ENCODE results near the gene MAP6. TPM values are rescaled to one million over a fixed set of nuclear protein-coding genes. Genes with fewer than 3 reads are reported as not detected.

MAP6 gene
- total and polyA plus RNA-seq, 8 donors: 0.58 to 27.2 (median 3.6) TPM

DNA sequence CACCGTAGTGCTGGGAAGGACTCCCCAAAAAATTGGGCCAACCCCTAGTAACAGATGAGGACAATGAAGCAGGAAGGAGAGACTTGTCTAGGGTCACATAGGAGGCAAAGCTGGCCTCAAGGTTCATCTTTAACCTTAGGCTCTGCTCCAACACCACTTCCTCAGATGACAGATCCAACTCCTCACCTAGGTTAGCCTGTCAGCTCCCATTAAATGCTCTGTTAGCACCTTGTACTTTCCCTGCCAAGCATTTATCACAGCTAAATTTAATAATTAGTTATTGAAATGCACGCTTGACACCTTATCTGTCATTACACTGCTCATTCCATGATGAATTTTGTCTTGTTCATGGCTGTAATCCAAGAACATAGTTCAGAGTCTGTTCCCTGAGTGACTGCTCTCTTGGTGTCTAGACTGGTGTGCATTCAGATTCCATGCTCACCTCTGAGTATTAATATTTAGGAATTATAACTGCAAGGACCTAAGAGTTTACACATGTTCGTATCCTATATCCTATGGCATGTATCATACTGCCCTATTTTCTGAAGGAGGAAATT lies 18.6 kb downstream of the MAP6 start:
- no peaks in the 10 kb centered on the region for H3K27me3 ChIP-seq
- no peak for DNase-seq
- H3K4me3 ChIP-seq: no peak overlapping the region
- H3K27ac ChIP-seq: no peak overlapping the region
- peaks cover 0 to 21% (median 16%) of the 10 kb centered on the region in 4 donors for H3K4me1 ChIP-seq
- 84 to 94% (median 88%) methylated on average over 3 of the region's 3 CpGs for whole genome bisulfite sequencing, 5 donors
- H3K9me3 ChIP-seq: no peaks in the 10 kb centered on the region
- H3K36me3 ChIP-seq: no peaks in the 10 kb centered on the region
- intact Hi-C loops (cut with DNase I; ENCODE audit: low total_unique reads): no loop called here
- TF ChIP-seq POLR2A (IDR thresholded peaks at IDR 0.05) (no peak), EP300 (IDR thresholded peaks at IDR 0.05) (no peak), POLR2AphosphoS5 (IDR thresholded peaks at IDR 0.05) (no peak)
- TF ChIP-seq, protein P1, sequence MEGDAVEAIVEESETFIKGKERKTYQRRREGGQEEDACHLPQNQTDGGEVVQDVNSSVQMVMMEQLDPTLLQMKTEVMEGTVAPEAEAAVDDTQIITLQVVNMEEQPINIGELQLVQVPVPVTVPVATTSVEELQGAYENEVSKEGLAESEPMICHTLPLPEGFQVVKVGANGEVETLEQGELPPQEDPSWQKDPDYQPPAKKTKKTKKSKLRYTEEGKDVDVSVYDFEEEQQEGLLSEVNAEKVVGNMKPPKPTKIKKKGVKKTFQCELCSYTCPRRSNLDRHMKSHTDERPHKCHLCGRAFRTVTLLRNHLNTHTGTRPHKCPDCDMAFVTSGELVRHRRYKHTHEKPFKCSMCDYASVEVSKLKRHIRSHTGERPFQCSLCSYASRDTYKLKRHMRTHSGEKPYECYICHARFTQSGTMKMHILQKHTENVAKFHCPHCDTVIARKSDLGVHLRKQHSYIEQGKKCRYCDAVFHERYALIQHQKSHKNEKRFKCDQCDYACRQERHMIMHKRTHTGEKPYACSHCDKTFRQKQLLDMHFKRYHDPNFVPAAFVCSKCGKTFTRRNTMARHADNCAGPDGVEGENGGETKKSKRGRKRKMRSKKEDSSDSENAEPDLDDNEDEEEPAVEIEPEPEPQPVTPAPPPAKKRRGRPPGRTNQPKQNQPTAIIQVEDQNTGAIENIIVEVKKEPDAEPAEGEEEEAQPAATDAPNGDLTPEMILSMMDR (IDR thresholded peaks at IDR 0.05): no peak

DNA sequence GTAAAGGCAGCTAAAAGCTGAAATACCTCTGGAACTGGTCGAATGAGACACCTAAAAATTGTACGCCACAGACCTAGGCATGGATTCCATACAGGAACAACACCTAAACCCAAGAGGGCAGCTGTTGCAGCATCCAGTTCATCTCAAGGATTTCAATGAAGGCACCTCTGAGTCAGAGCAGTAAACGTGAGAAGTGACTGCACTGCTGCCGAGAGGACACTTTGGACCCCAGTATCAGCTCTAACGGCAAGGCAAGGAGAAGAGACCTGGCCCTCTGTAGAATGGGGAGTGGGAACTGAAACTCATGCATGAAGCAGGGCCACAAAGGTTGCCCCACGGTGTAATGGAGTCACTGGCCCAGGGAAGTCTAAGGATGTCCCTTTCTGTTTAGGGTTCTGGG lies 23.9 kb downstream of the MAP6 start:
- no peak overlapping the region for H3K4me3 ChIP-seq
- no peak overlapping the region for H3K27ac ChIP-seq
- intact Hi-C loops (cut with DNase I; ENCODE audit: low total_unique reads): no loop called here
- peaks cover 3 to 5% (median 4%) of the 10 kb centered on the region in 4 donors for H3K4me1 ChIP-seq
- no peaks in the 10 kb centered on the region for H3K27me3 ChIP-seq
- no peaks in the 10 kb centered on the region for H3K36me3 ChIP-seq
- TF ChIP-seq, protein P1 (IDR thresholded peaks at IDR 0.05): no peak
- TF ChIP-seq EP300 (IDR thresholded peaks at IDR 0.05): no peak
- TF ChIP-seq POLR2AphosphoS5 (IDR thresholded peaks at IDR 0.05): no peak
- TF ChIP-seq POLR2A (IDR thresholded peaks at IDR 0.05): no peak
- H3K9me3 ChIP-seq: no peaks in the 10 kb centered on the region
- WGBS, 5 donors: 67 to 77% (median 71%) methylated on average over 6 of the region's 6 CpGs
- no peak for DNase-seq

DNA sequence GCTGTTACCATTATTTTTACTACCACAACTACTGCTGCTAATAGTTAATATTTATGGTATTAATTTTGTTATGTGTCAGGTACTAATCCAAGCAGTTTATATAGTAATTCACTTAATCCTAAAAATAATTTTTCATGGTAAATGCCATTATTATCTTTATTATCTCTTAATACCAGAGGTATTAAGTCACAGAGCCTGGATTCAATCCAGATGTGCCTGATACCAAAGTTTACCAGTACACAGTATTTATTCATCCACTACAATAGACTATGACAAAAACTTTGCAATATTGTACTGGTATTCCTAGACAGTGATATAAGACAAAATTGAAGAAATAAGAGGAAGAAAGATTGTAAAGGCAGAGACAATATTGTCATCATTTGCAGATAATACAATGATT lies 24.5 kb downstream of the MAP6 start:
- Histone ChIP-seq H3K4me3 (no peak overlapping the region), H3K4me1 (peaks cover 7 to 11% (median 9%) of the 10 kb centered on the region in 4 donors), H3K9me3 (no peaks in the 10 kb centered on the region), H3K27me3 (no peaks in the 10 kb centered on the region), H3K27ac (no peak overlapping the region), H3K36me3 (no peaks in the 10 kb centered on the region)
- DNase-seq: no peak
- intact Hi-C loops (cut with DNase I; ENCODE audit: low total_unique reads): no loop called here
- TF ChIP-seq EP300 (IDR thresholded peaks at IDR 0.05) (no peak), POLR2A (IDR thresholded peaks at IDR 0.05) (no peak), POLR2AphosphoS5 (IDR thresholded peaks at IDR 0.05) (no peak)
- TF ChIP-seq, protein P1 (IDR thresholded peaks at IDR 0.05): no peak

DNA sequence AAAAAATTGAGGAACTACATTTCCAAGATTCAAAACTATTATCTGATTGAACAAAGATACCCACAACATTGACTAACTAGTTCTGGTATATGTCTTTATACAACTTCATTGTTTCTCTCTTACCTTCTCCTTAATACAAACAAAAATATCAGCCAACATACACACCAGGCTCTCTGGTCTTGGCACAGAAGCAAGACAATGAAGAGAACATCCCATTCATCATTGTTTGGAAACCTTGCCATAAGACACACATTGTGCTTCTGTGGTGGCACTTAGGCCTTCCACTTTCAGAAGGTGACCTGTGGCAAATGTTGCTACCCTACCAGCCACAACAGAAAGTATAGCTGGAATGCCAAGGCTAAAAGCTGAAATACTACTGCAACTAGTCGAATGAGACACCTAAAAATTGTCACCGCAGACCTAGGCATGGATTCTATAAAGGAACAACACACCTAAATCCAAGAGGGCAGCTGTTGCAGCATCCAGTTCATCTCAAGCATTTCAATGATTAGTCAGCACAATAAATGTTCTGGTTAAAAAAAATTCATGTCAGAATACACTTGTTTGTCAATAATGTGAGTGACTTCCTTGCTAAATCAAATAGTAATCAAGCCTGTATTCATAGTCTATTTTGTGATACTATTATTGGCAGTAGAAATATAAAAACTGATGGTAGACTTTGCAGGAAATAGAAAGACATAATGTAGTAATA lies 26.3 kb downstream of the MAP6 start:
- intact Hi-C loops (cut with DNase I; ENCODE audit: low total_unique reads): no loop called here
- 86 to 97% (median 88%) methylated on average over 2 of the region's 2 CpGs for WGBS, 5 donors
- no peaks in the 10 kb centered on the region for H3K36me3 ChIP-seq
- H3K4me3 ChIP-seq: no peak overlapping the region
- TF ChIP-seq, protein P1 (IDR thresholded peaks at IDR 0.05): no peak
- no peak for TF ChIP-seq EP300 (IDR thresholded peaks at IDR 0.05)
- no peak for TF ChIP-seq POLR2AphosphoS5 (IDR thresholded peaks at IDR 0.05)
- TF ChIP-seq POLR2A (IDR thresholded peaks at IDR 0.05): no peak
- H3K27ac ChIP-seq: no peak overlapping the region
- no peaks in the 10 kb centered on the region for H3K27me3 ChIP-seq
- H3K4me1 ChIP-seq: peaks cover 7 to 22% (median 11%) of the 10 kb centered on the region in 4 donors
- no peak for DNase-seq
- H3K9me3 ChIP-seq: no peaks in the 10 kb centered on the region
